HUDEP-2 (cell line): ENCODE results near the gene TPCN2.
"Not testable (repeated sequence)": the region's sequence is repeated elsewhere in the genome, so short reads cannot be mapped to it uniquely, and the experiment has no call there.

Experiments used
- DNase-seq, 76 experiments: peaks; one replicate each; lab custom pipeline; 2025; ENCODE audit not compliant: unreplicated experiment in 76 of 76; lab: John Stamatoyannopoulos, UW

The TPCN2 gene

DNA sequence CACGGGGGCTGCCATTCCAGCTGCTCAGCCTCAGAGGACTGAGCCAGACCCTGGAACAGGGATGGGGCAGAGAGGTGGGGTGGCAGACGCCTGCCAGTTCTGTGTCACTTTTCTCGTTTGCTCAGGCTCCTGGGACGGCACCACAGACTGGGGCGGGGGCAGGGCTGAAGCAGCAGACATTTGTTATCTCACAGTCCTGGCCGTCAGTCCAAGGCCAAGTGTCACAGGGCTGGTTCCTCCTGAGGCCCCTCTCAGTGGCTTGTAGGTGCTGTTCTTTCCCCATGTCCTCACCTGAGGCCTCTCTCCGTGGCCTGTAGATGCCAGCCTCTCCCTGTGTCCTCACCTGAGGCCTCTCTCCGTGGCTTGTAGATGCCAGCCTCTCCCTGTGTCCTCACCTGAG, 24.7 kb downstream of the TPCN2 start:
- peak in 65 of 76 experiments; percentile 3 to 74 (median 46) for DNase-seq

DNA sequence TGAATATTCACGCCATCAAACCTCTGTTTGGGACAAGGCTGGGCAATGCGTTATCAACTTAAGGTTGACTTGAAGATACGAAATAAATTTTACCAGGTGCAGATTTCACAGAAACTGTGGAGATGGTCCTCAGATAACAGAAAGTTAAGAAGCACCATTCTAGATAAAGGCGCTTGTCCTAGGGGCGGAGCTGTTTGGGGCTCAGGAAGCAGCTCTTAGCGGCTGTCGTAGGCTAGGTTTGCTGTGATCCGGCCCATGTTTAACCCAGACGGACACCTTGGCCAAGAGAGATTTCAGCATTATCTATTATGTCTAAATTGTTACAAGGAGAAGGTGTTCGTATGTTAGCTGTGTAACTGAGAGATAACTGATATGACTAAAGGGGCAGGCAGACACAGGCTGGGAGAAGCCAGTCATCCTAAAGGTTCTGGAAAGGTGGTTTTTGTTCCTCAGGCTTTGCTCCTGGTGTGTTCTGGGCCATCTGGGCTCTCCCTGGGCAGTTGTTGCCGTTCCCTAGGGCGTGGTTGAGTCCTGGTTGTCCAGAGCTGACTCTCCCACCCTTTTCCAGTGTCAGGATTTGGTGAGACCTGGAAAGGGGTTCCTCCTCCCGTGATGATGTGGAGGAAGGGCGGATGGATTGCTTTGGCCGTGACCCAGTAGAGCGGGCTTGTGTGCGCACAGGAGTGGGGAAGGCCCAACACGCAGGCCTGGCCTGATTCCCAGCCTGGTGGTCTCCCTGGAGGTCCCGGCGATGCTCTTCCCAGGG, 25.8 kb downstream of the TPCN2 start:
- DNase-seq = peak in 7 of 76 experiments; percentile 1 to 33 (median 10)

DNA sequence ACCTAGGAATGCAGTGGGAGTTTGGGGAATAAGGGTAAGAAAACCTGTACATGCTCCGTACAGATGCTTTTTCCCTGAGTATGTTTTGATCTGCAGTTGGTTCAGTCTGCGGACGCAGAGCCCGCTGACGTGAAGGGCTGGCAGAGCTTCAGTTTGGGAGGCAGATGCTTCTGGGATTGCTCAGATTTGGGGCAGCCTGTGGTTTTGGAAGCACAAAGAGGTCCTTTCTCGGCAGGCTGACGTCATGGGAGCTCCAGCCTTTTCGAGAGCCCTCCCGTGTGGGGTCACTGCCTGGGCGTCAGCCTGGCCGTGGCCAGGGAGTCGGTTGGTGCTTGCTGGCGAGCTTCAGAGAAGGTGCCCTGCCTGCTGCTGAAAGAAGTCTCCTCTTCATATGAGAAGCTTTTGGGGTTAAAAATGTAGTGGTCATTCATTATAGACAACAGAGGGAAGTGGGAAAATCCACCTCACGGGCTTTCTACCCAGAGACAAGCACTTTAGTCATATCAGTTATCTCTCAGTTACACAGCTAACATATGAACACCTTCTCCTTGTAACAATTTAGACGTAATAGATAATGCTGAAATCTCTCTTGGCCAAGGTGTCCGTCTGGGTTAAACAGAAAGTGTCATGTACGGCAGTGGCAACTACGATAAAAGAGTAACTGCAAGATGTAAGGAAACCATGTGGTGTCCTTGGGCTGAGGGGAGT, 26.8 kb downstream of the TPCN2 start:
- DNase-seq = peak in 28 of 76 experiments; percentile 7 to 65 (median 20)

DNA sequence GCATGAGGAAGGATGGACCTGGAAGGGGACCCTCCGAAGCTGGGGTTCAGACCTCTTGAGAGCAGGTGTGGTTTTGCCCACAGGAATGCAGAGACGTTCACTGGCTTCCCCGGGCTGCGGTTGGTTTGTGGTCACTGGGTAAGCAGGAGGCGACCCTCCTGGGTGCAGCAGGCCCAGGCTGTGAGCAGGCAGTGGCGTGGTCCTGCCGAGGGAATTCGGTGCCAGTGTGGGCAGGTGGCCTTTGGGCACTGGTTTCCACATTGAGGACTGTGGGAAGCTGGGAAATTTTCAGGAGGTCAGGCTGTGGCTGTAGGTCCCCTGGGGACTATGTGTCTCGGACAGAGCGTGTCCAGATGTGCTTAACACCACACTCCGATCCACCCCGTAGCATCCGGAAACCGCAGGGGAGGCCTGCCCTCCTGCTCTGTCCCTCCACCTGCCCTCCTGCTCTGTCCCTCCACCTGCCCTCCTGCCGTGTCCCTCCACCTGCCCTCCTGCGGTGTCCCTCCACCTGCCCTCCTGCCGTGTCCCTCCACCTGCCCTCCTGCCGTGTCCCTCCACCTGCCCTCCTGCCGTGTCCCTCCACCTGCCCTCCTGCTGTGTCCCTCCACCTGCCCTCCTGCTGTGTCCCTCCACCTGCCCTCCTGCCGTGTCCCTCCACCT, 27.5 kb downstream of the TPCN2 start:
- DNase-seq = peak in 12 of 76 experiments; percentile 9 to 52 (median 20)

DNA sequence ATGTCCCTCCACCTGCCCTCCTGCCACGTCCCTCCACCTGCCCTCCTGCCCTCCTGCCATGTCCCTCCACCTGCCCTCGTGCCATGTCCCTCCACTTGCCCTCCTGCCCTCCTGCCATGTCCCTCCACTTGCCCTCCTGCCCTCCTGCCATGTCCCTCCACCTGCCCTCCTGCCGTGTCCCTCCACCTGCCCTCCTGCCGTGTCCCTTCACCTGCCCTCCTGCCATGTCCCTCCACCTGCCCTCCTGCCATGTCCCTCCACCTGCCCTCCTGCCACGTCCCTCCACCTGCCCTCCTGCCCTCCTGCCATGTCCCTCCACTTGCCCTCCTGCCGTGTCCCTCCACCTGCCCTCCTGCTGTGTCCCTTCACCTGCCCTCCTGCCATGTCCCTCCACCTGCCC, 28.2 kb downstream of the TPCN2 start:
- DNase-seq = not testable (repeated sequence)

DNA sequence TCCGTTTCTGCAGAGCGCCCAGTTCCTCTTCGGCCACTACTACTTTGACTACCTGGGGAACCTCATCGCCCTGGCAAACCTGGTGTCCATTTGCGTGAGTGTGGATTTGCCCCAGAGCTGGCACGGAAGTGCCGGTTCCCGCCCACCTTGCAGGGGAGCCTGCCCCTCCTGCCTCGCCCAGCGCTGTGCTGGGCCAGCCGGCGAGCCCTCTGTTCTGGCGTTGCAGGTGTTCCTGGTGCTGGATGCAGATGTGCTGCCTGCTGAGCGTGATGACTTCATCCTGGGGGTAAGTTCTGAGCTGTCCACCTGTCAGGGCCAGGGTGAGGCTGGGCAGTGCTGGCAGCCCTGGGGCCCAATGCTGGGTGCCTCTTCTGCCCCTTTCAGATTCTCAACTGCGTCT, 29.8 kb downstream of the TPCN2 start:
- no peak for DNase-seq

DNA sequence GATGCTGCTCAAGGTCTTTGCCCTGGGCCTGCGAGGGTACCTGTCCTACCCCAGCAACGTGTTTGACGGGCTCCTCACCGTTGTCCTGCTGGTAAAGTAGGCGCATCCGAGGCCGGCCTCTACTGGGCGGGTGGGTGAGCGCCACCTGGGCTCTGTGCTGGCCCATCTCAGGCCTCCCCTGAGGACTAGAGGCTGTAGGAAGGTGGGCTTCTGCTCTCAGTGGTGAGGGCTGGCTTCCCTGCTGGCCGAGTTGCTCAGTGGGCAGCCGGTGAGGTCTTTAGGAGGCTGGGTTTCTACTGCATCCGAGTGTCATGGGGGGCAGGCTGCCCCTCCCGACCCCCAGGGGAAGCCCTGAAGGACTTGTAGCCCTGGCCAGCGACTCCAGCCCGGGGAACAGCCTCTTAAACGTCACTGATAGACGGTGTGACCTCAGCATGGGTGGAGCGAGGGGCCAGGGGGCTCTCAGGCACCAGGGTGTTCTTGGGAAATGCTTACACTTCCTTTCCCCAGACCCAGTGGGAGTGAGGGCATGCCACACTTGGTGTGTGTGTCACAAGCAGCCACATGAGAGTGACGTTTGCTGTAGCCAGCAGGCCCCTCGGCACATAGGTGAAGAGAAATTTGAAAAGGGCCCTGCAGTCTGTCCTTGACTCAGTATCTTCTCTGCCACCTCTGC, 30.3 kb downstream of the TPCN2 start:
- no peak for DNase-seq

DNA sequence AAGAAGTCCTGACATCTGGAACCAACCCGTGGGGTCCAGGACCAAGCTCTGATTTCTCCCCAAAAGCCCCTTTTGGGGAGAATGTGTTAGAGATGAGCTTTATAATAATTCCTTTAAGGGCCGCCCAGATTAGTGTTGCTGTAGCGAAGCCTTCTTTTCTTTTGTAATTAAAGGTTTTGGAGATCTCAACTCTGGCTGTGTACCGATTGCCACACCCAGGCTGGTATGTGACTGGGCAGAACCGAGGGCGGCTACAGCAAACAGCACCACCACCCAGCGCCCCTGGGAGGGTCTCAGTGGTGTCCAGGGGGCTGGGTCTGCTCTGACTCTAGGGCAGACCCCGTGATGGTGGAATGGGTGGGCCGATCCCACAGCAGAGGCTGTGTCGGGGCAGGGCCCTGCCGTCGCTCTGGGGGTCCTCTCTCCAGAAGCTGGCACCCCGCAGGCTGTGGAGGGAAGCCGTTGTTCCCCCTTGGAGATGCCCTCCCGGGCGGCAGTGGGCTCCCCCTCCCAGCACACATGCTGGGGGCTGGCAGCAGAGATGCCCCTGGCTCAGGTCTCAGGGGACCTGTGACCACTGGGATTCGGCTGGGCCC, 31.0 kb downstream of the TPCN2 start:
- no peak for DNase-seq

DNA sequence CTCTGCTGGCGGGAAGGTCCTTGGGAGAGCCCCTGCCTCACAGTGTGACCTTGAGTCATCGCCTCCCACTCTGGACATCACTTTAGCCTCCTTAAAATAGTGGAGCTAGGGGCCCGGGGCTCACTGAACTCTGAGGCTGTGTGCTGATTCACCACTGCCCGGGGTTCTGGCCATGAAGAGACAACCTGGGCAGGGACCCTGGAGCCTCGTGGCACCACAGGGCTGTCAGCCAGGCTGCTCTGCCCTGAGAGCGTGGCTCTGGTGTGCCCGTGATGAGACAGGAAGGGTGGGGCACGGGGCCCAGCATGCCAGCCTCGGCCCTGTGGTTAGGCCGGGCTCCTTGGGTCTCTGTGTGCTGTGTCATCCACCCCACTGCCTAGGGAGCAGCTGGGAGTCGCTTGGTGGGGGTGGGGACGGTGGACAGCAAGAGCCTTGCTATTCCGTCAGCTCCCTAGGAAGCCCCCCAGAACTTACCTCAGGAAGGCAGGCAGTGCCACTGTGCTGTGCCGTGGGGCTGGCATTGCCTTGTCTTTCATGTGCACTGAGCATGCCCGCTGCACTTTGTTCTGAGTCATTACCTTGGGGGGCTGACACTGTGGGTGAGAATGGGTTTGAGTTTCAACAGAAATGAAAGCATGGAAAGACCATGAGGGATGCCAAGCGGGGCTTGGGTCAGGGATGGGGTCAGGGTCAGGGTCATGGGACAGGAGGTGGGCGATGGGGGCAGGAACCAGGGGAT, 31.7 kb downstream of the TPCN2 start:
- peak in 71 of 76 experiments; percentile 21 to 85 (median 69) for DNase-seq

DNA sequence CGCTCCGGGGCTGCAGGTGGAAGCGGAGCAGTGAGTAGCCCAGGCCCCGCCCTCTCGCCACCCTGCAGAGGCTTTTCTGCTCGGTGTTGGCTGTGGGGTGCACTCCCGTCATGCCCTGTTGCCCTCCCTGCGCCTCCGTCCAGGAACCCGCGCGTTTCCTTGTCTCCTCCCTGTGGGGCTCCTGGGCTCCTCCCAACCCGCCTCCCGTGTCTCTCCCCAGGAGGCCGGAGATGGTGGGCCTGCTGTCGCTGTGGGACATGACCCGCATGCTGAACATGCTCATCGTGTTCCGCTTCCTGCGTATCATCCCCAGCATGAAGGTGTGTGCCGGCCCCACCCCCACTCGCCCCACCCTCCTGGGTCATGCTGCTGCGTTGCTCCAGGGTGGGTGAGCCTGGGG, 32.4 kb downstream of the TPCN2 start:
- no peak for DNase-seq

DNA sequence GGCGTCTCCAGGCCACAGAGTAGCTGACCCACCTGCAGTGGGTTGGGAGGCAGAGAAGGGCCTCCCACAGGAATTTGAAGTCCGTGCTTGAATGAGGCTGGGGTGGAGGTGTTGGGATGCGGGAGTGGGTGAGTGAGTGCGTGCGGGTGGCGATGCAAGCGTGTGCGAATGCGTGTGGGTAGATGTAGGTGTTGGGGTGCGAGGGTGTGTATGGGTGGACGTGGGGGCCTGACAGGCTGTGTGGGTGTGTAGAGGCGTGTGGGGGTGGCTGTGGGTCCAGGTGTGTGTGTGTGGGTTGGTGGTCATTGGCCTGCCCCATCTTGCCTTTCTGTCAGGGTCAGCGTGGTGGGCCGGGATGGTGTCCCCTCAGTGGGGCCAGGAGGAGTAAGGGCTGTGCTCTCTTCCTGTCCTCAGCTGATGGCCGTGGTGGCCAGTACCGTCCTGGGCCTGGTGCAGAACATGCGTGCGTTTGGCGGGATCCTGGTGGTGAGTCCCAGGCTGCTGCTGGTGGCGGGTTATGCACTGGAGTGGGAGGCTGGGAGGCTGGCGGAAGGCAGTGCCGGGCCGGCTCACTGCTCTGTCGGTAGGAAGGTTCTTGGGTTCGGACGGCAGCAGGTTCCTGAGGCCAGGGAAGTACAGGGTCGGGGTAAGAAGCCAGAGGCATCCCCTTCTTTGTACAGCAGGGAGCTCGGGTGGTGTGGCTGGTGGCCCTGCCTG, 35.0 kb downstream of the TPCN2 start:
- no peak for DNase-seq

DNA sequence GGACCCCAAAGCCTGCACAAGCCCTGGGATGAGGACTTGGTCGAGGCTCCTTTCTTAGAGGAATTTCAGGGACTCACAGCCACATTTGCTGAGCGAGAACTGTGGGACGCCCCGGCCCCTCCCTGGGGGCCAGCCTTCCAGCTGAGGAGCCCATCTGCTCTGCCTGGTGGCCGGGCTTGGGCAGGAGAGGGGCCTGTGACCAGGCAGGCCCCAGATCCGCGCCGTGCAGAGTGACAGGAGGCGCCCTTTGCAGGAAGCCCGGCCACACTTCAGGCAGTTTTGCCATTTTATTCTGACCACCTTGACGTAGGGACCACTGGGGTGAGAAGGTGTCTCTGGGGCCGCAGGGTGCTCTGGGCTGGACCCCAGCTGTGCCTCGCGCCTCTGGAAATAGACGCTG, 35.6 kb downstream of the TPCN2 start:
- DNase-seq = no peak

DNA sequence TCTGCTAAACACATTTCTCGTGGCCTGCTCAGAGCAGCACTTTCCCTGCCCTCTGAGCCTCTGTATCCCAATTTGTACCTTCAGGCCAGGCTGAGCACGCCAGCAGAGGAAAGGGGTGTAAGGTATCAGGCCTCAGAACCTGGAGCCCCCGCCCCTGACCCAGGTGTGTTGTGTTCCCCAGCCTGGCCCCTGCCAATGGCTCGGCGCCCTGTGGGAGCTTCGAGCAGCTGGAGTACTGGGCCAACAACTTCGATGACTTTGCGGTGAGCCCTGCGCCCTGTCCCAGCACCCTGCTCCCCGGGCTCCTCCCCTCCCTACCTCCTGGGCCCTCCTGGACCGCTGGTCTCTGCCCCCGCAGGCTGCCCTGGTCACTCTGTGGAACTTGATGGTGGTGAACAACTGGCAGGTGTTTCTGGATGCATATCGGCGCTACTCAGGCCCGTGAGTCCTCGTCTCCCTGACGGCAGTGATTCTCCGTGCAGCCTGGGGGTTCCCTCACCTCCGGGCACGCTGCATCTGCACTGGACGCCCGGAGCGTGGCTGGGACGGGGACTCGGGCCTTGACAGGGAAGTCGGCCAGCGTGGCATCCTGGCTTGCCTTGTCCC, 36.9 kb downstream of the TPCN2 start:
- no peak for DNase-seq

DNA sequence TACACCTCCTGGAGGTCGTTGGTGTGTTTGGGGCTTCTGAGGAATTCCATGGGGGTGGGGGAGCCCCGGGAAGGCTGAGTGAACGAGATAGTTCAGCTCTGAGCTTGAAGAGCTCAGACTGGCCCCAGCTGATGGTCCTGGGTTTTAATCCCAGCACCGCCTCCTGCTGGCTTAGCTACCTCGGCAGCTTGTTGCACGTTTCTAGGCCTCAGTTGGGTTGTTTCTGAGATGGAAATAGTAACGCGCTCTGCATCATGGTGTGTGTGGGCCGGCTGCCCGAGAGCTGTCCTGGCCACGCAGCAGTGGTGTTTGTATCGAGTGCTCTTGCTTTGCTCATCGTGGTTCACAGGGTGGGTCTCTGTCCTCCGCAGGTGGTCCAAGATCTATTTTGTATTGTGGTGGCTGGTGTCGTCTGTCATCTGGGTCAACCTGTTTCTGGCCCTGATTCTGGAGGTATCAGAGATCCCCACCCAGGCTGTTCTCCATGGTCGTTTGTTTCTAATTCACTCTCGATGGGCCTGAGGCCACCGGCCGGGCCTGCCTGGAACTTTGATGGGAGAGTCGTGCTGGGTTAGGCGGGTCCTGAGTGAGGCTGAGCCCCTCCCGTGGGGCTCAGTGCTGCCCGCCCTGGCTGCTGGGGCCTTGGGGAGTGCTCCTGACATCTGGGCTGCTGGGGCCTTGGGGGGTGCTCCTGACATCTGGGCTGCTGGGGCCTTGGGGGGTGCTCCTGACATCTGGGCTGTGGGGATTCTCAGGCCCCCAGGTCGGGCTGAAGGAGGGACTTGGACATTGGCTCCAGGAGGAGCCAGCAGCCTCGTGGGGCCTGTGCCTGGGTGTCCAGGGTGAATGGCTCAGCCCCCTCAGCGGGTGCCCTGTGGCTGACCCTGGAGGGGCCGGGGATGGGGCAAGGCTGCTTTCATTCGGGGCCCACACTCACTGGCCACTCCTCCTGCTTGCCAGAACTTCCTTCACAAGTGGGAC, 37.7 kb downstream of the TPCN2 start:
- DNase-seq = peak in 3 of 76 experiments; percentile 2 to 12 (median 4)

DNA sequence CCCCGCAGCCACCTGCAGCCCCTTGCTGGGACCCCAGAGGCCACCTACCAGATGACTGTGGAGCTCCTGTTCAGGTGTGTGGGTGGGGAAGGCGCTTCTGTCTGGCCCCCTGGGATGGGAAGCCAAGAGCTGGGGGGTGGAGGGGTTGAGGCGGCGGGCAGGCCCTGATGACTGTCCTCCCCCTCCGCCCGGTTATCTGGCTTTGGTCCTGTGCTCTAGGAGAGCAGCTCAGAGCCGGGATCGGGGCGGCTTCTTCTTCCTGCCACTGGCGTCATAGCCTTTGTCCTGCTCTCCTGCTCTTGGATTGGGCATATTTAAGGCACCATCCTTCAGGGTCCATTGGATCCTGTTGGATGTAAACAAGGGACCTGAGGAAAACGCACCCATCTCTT, 38.4 kb downstream of the TPCN2 start:
- DNase-seq = no peak

DNA sequence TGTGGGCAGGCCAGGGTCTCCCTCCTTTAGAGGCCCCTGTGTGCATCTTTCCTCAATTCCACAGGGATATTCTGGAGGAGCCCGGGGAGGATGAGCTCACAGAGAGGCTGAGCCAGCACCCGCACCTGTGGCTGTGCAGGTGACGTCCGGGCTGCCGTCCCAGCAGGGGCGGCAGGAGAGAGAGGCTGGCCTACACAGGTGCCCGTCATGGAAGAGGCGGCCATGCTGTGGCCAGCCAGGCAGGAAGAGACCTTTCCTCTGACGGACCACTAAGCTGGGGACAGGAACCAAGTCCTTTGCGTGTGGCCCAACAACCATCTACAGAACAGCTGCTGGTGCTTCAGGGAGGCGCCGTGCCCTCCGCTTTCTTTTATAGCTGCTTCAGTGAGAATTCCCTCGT, 39.1 kb downstream of the TPCN2 start:
- DNase-seq = no peak

DNA sequence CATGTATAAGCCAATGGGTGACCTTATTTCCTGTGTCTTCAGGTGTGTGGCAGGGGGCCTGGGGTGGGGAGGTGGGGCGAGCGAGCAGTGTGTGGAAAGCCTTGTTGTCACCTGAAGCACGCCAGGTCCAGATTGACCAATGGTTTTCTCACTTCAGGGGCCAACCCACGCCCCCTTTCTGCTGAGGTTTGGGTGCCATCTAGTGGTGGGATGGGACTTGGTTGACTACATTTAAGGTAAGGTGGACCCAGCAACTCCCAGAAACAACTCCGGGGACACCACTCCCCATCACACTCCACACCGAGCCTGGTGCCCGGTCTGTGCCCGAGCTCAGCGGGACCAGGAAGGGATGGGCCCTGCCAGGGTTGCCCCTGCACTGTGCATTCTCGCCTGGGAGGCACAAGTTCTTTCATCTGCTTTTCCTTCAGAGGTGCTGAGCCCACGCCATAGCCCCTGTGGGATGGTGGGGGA, 40.0 kb downstream of the TPCN2 start:
- peak in 67 of 76 experiments; percentile 10 to 84 (median 54) for DNase-seq

DNA sequence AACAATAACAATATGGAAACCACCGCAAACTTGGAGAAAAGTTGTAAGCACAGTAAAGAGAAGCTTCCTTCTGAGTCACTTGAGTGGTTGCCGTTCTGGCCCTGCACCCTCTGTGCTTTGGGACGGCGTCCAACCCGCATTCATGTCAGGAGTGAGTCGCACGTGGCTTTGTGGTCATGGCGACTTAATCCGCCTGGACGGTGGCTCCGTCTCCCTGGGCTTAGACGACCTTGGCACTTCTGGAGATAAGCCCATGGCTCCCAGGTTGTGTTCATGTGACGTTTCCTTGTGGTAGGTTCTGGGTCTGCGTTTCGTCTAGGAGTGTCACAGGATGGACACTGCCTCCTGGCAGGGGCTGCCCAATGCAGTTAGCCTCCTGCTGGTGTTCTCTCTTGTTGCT, 40.5 kb downstream of the TPCN2 start:
- DNase-seq = peak in 43 of 76 experiments; percentile 9 to 71 (median 38)
